Prostate gland (tissue), 2 donors: ENCODE measurements around the gene PNMA6A. TPM values are rescaled to one million over a fixed set of nuclear protein-coding genes. Genes with fewer than 3 reads are reported as not detected.
"Not testable (repeated sequence)": the region's sequence is repeated elsewhere in the genome, so short reads cannot be mapped to it uniquely, and the experiment has no call there.

Experiments
- DNase-seq: peaks from one replicate; pipeline ENCODE4 v3.0.0-alpha.2; 2019; ENCODE audit warnings: low spot score
- H3K27ac ChIP-seq, 2 donors: fragments of 200-600 bp; sonication (generic); 2 replicates each; pipeline ENCODE4 v1.5.1; 2017 to 2019
- H3K27me3 ChIP-seq: fragments of 200-600 bp; sonication (generic); replicated peaks from 2 replicates; pipeline ENCODE4 v1.5.1; 2019; ENCODE audit not compliant: insufficient read depth
- H3K36me3 ChIP-seq, 2 donors: fragments of 200-600 bp; sonication (generic); 1 replicate in 1 of 2; 2 replicates in 1 of 2; pipeline versions ENCODE4 v1.5.1 to v1.8.1; 2017 to 2019
- H3K4me1 ChIP-seq: fragments of 200-600 bp; sonication (generic); replicated peaks from 2 replicates; pipeline ENCODE4 v1.5.1; 2019
- H3K4me3 ChIP-seq, 2 donors: fragments of 200-600 bp; sonication (generic); 2 replicates each; pipeline ENCODE4 v1.5.1; 2017 to 2019
- H3K9me3 ChIP-seq: fragments of 200-600 bp; sonication (generic); 2 replicates; pipeline ENCODE4 v1.5.1; 2017
- CTCF ChIP-seq, 4 experiments: fragments of 200-600 bp in 2 of 4; fragments of 450-650 bp in 2 of 4; sonication (generic) in 2 of 4; IDR thresholded peaks; 1 replicate in 3 of 4; 2 replicates in 1 of 4; pipeline ENCODE4 v1.5.1; 2016 to 2019; ENCODE audit warnings: antibody characterized with exemption in 4 of 4, mild to moderate bottlenecking in 2 of 4, moderate library complexity in 2 of 4
- POLR2A ChIP-seq: fragments of 450-650 bp; IDR thresholded peaks from one replicate; pipeline ENCODE4 v1.6.1; 2016; ENCODE audit warnings: antibody characterized with exemption, mild to moderate bottlenecking
- POLR2AphosphoS5 ChIP-seq: sonication (generic); formaldehyde crosslinking; IDR thresholded peaks from one replicate; pipeline ENCODE4 v1.6.1; 2017; ENCODE audit warnings: antibody characterized with exemption
- WGBS: methylation state at CpG from one replicate; pipeline ENCODE4 v1.1.5; 2018; 5-methylcytosine and 5-hydroxymethylcytosine counted together
- intact Hi-C: fragments of 100-400 bp; cut with DNase I; formaldehyde crosslinking; loops from one replicate; pipeline ENCODE4 v1.14.2; 2022
- total RNA-seq, 2 donors: library from RNA; depleted of rRNA; stranded (reverse); fragments of >200 nt; gene quantifications; one replicate each; pipeline ENCODE4 v1.1.0, GENCODE V29; 2016

The PNMA6A gene
- total RNA-seq, 2 donors from 2014 or later = 0.14 to 5.1 TPM

DNA sequence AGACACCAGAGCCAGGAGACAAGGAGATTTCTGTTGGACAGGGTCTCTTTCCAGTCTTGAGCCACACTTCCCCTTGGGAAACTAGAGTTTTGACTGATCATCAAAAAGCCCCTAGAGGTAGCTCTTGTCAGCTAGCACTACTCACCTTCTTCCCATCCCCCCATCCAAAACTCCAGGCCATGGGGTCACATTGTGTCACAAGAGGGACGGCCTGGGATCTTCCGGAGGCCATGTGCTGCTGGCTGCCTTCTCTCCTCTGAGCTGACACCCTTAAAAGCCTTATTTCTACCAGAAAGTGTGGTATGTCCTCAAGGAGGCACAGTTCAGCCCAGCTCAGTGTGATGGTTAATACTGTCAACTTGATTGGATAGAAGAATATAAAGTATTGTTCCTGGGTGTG, 8.2 kb upstream of the PNMA6A start:
- Histone ChIP-seq H3K9me3 (no peaks in the 10 kb centered on the region), H3K27me3 (no peaks in the 10 kb centered on the region), H3K4me1 (no peaks in the 10 kb centered on the region), H3K27ac (no peak overlapping the region), H3K36me3 (no peaks in the 10 kb centered on the region), H3K4me3 (no peak overlapping the region)
- TF ChIP-seq POLR2A (no peak), POLR2AphosphoS5 (no peak), CTCF (IDR thresholded peaks at IDR 0.05) (no peak)
- whole genome bisulfite sequencing = 92% methylated on average over 2 of the region's 2 CpGs
- intact Hi-C loops = no loop called here
- no peak for DNase-seq

- Histone ChIP-seq H3K4me1 (no peaks in the 10 kb centered on the region), H3K36me3 (no peaks in the 10 kb centered on the region), H3K4me3 (no peak overlapping the region), H3K9me3 (no peaks in the 10 kb centered on the region), H3K27me3 (no peaks in the 10 kb centered on the region), H3K27ac (no peak overlapping the region)
- intact Hi-C loops = no loop called here
- TF ChIP-seq CTCF (IDR thresholded peaks at IDR 0.05) = no peak
- no peak for TF ChIP-seq POLR2AphosphoS5
- no peak for TF ChIP-seq POLR2A
- 84% methylated on average over 6 of the region's 6 CpGs for WGBS
- DNase-seq = no peak
Measured at GRCh38 chrX:153065389-153065788, 6.9 kb upstream of the PNMA6A start.

GRCh38 chrX:153066402-153066801, 5.9 kb upstream of the PNMA6A start:
- H3K4me1 ChIP-seq, H3K4me3 ChIP-seq, intact Hi-C loops, H3K36me3 ChIP-seq, H3K27ac ChIP-seq, DNase-seq, H3K9me3 ChIP-seq, H3K27me3 ChIP-seq: not testable (repeated sequence)
- WGBS = no CpG with 5 or more reads among the region's 12 CpGs

GRCh38 chrX:153073331-153073730, 1.1 kb downstream of the PNMA6A start:
- H3K27ac ChIP-seq, H3K4me1 ChIP-seq, H3K36me3 ChIP-seq, H3K4me3 ChIP-seq, DNase-seq, H3K9me3 ChIP-seq, intact Hi-C loops, H3K27me3 ChIP-seq: not testable (repeated sequence)
- WGBS = no CpG with 5 or more reads among the region's 29 CpGs

DNA sequence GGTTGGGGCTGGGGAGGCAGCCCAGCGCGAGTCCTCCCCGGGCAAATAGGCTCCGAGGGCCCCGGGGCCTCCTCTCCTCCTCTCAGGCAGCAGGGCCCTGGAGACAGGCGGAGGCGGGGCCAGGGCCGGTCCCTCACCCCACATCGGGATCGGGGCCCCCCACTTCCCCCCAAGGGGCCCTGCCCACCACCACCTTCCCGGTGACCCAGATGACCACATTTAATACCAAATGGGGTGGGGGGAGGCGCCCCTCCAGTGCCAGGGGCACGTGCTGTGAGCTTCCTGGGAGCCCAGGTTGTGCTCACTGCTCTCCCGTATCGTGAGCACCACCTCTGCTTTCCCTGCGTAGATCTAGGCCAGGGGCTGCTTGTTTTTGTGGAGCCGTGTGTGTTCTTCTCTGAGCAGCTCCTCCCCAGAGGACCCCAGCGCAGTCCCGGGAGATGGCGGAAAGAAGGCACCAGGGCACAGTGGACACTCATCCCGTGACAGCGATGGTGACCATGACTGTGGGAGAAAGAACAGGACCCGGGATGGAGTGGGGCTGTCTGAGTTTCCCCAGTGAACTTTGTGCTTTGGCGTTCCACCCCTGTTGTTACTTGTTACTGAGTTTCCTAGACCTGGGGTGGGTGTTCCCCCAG, 2.1 kb downstream of the PNMA6A start:
- 95% methylated on average over 9 of the region's 24 CpGs for WGBS
- no peak for DNase-seq
- Histone ChIP-seq H3K36me3 (no peaks in the 10 kb centered on the region), H3K27me3 (no peaks in the 10 kb centered on the region), H3K4me1 (no peaks in the 10 kb centered on the region), H3K27ac (no peak overlapping the region), H3K4me3 (no peak overlapping the region), H3K9me3 (no peaks in the 10 kb centered on the region)
- intact Hi-C loops = no loop called here
- TF ChIP-seq POLR2AphosphoS5 (no peak), POLR2A (no peak), CTCF (IDR thresholded peaks at IDR 0.05) (no peak)

GRCh38 chrX:153074935-153075334, 2.7 kb downstream of the PNMA6A start:
- WGBS = 85% methylated on average over 5 of the region's 11 CpGs
- H3K4me3 ChIP-seq = no peak overlapping the region
- no peaks in the 10 kb centered on the region for H3K4me1 ChIP-seq
- intact Hi-C loops = no loop called here
- H3K27me3 ChIP-seq = no peaks in the 10 kb centered on the region
- H3K36me3 ChIP-seq = no peaks in the 10 kb centered on the region
- no peak for DNase-seq
- no peaks in the 10 kb centered on the region for H3K9me3 ChIP-seq
- no peak overlapping the region for H3K27ac ChIP-seq
- no peak for TF ChIP-seq CTCF (IDR thresholded peaks at IDR 0.05)
- TF ChIP-seq POLR2A = no peak
- no peak for TF ChIP-seq POLR2AphosphoS5
